H9 (cell line): ENCODE measurements around the gene CADM3. TPM values are rescaled to one million over a fixed set of nuclear protein-coding genes. Genes with fewer than 3 reads are reported as not detected.

ENCODE experiments used
- DNase-seq: peaks from one replicate; pipeline ENCODE4 v3.0.0-alpha.2; 2017
- H2AFZ ChIP-seq: one replicate; pipeline ENCODE4 v1.6.1; 2013; ENCODE audit warnings: mild to moderate bottlenecking, low read length, control low read depth, moderate library complexity
- H2AK5ac ChIP-seq: 2 replicates; pipeline ENCODE4 v1.6.1; 2013; ENCODE audit warnings: low read length, control low read depth, mixed read lengths; ENCODE audit not compliant: insufficient read length
- H2BK120ac ChIP-seq: one replicate; pipeline ENCODE4 v1.6.1; 2013; ENCODE audit warnings: low read depth, mild to moderate bottlenecking, low read length, control low read depth, inconsistent platforms; ENCODE audit not compliant: poor library complexity, severe bottlenecking
- H2BK12ac ChIP-seq: 2 replicates; pipeline ENCODE4 v1.6.1; 2013; ENCODE audit warnings: low read length, control low read depth, mixed read lengths, low read depth; ENCODE audit not compliant: insufficient read length
- H2BK15ac ChIP-seq: 2 replicates; pipeline ENCODE4 v1.6.1; 2013; ENCODE audit warnings: low read depth, low read length, control low read depth
- H2BK20ac ChIP-seq: one replicate; pipeline ENCODE4 v1.6.1; 2013; ENCODE audit warnings: low read depth, mild to moderate bottlenecking, low read length, control low read depth, inconsistent platforms; ENCODE audit not compliant: poor library complexity, severe bottlenecking
- H2BK5ac ChIP-seq: 2 replicates; pipeline ENCODE4 v1.6.1; 2013; ENCODE audit warnings: low read length, control low read depth, mixed read lengths; ENCODE audit not compliant: insufficient read length
- H3K14ac ChIP-seq: 2 replicates; pipeline ENCODE4 v1.6.1; 2013; ENCODE audit warnings: low read length, control low read depth; ENCODE audit not compliant: insufficient read depth
- H3K18ac ChIP-seq: 2 replicates; pipeline ENCODE4 v1.6.1; 2013; ENCODE audit warnings: low read depth, mild to moderate bottlenecking, mixed read lengths, low read length, control low read depth; ENCODE audit not compliant: insufficient read length
- H3K23ac ChIP-seq: 2 replicates; pipeline ENCODE4 v1.6.1; 2013; ENCODE audit warnings: low read length, control low read depth, mixed read lengths, low read depth; ENCODE audit not compliant: insufficient read length
- H3K23me2 ChIP-seq: 2 replicates; pipeline ENCODE4 v1.6.1; 2013; ENCODE audit warnings: low read depth, mild to moderate bottlenecking, mixed read lengths, low read length, control low read depth; ENCODE audit not compliant: insufficient read length, poor library complexity, severe bottlenecking
- H3K27ac ChIP-seq: 2 replicates; pipeline ENCODE4 v1.5.1; 2013; ENCODE audit warnings: low read length, control low read depth, mixed read lengths, low read depth; ENCODE audit not compliant: insufficient read length
- H3K27me3 ChIP-seq: 2 replicates; pipeline ENCODE4 v1.6.1; 2013; ENCODE audit warnings: low read length, control low read depth, inconsistent platforms; ENCODE audit not compliant: insufficient read depth
- H3K4ac ChIP-seq: 2 replicates; pipeline ENCODE4 v1.6.1; 2013; ENCODE audit warnings: low read depth, mild to moderate bottlenecking, control low read depth, inconsistent platforms, low read length, moderate library complexity
- H3K4me1 ChIP-seq: 2 replicates; pipeline ENCODE4 v1.6.1; 2013; ENCODE audit warnings: low read length, control low read depth, inconsistent platforms; ENCODE audit not compliant: insufficient read depth
- H3K4me2 ChIP-seq: 2 replicates; pipeline ENCODE4 v1.6.1; 2013; ENCODE audit warnings: low read length, control low read depth, mixed read lengths; ENCODE audit not compliant: insufficient read length, insufficient read depth
- H3K56ac ChIP-seq: 2 replicates; pipeline ENCODE4 v1.6.1; 2013; ENCODE audit warnings: low read depth, mild to moderate bottlenecking, mixed read lengths, low read length, control low read depth; ENCODE audit not compliant: insufficient read length
- H3K79me1 ChIP-seq: 2 replicates; pipeline ENCODE4 v1.6.1; 2013; ENCODE audit warnings: low read depth, mild to moderate bottlenecking, moderate library complexity, low read length, control low read depth, inconsistent platforms; ENCODE audit not compliant: insufficient read depth, poor library complexity, severe bottlenecking
- H3K79me2 ChIP-seq: 2 replicates; pipeline ENCODE4 v1.6.1; 2013; ENCODE audit warnings: low read length, control low read depth, inconsistent platforms; ENCODE audit not compliant: insufficient read depth
- H3K9ac ChIP-seq: 2 replicates; pipeline ENCODE4 v1.6.1; 2013; ENCODE audit warnings: low read length, control low read depth, mixed read lengths; ENCODE audit not compliant: insufficient read length; ENCODE audit errors: extremely low read depth
- H3K9me3 ChIP-seq: one replicate; pipeline ENCODE4 v1.6.1; 2013; ENCODE audit warnings: low read depth, low read length, inconsistent platforms; ENCODE audit not compliant: control insufficient read depth
- H3T11ph ChIP-seq: one replicate; pipeline ENCODE4 v1.6.1; 2013; ENCODE audit warnings: mild to moderate bottlenecking, low read length, control low read depth, inconsistent platforms
- H4K20me1 ChIP-seq: one replicate; pipeline ENCODE4 v1.6.1; 2013; ENCODE audit not compliant: control insufficient read depth, insufficient read length, insufficient read depth
- H4K5ac ChIP-seq: 2 replicates; pipeline ENCODE4 v1.6.1; 2013; ENCODE audit warnings: low read depth, mild to moderate bottlenecking, mixed read lengths, low read length, control low read depth; ENCODE audit not compliant: insufficient read length
- H4K8ac ChIP-seq: replicated peaks from 2 replicates; pipeline ENCODE4 v1.6.1; 2013; ENCODE audit warnings: low read length, control low read depth, mixed read lengths, low read depth; ENCODE audit not compliant: insufficient read length
- H4K91ac ChIP-seq: 2 replicates; pipeline ENCODE4 v1.6.1; 2013; ENCODE audit warnings: low read depth, mild to moderate bottlenecking, moderate library complexity, mixed read lengths, low read length, control low read depth; ENCODE audit not compliant: insufficient read length
- H3K27ac Mint-ChIP-seq, 3 experiments: 2 replicates in 2 of 3; 3 replicates in 1 of 3; pipeline ENCODE4 v1.8.0; 2020 to 2021; ENCODE audit warnings: mixed read lengths in 3 of 3, mild to moderate bottlenecking in 1 of 3, moderate library complexity in 1 of 3
- H3K27me3 Mint-ChIP-seq: 2 replicates; pipeline ENCODE4 v1.8.0; 2021; ENCODE audit warnings: low read depth, mild to moderate bottlenecking, moderate library complexity, mixed read lengths
- H3K36me3 Mint-ChIP-seq, 3 experiments: 2 replicates in 2 of 3; 3 replicates in 1 of 3; pipeline ENCODE4 v1.8.0; 2020 to 2021; ENCODE audit warnings: low read depth in 3 of 3, mixed read lengths in 3 of 3; ENCODE audit not compliant: insufficient read depth in 1 of 3
- H3K4me1 Mint-ChIP-seq, 2 experiments: 2 replicates each; pipeline ENCODE4 v1.8.0; 2020; ENCODE audit warnings: mixed read lengths in 2 of 2
- H3K4me3 Mint-ChIP-seq, 2 experiments: 2 replicates in 1 of 2; 3 replicates in 1 of 2; pipeline ENCODE4 v1.8.0; 2020 to 2021; ENCODE audit warnings: mild to moderate bottlenecking in 2 of 2, mixed read lengths in 2 of 2, moderate library complexity in 1 of 2
- H3K9me3 Mint-ChIP-seq, 2 experiments: 2 replicates in 1 of 2; 3 replicates in 1 of 2; pipeline ENCODE4 v1.8.0; 2020; ENCODE audit warnings: mild to moderate bottlenecking in 2 of 2, mixed read lengths in 2 of 2, moderate library complexity in 1 of 2
- CTCF ChIP-seq: fragments of 200-600 bp; sonication (generic); conservative IDR thresholded peaks from 3 replicates; pipeline ENCODE4 v1.8.0; 2021; ENCODE audit warnings: antibody characterized with exemption, mild to moderate bottlenecking
- WGBS: extraction: QIAGEN DNeasy Blood & Tissue Kit; methylation state at CpG from one replicate; pipeline ENCODE4 v1.1.7; 2013; ENCODE audit warnings: missing lambda C conversion rate, low lambda C conversion rate, mixed read lengths; ENCODE audit not compliant: insufficient read length; ENCODE audit errors: extremely low coverage; 5-methylcytosine and 5-hydroxymethylcytosine counted together
- total RNA-seq: library from RNA; stranded (reverse); gene quantifications from 2 replicates; pipeline ENCODE4 v1.2.1, GENCODE V29; 2021

CADM3 gene
- total RNA-seq, 1 experiment from 2014 or later: 5.6 TPM

GRCh38 chr1:159172614-159173291, 1.3 kb downstream of the CADM3 start:
- Histone ChIP-seq H2BK15ac (no peak overlapping the region), H2BK120ac (no peak overlapping the region), H4K20me1 (no peaks in the 10 kb centered on the region), H3K27ac (no peak overlapping the region), H3K56ac (no peak overlapping the region), H2BK20ac (no peak overlapping the region), H4K91ac (no peak overlapping the region), H3K79me2 (no peaks in the 10 kb centered on the region), H3K18ac (no peak overlapping the region), H3K79me1 (no peaks in the 10 kb centered on the region), H3K9ac (no peak overlapping the region), H3K23me2 (peaks cover 9% of the 10 kb centered on the region), H3K23ac (no peak overlapping the region), H3K14ac (no peak overlapping the region), H2BK12ac (no peak overlapping the region), H2AK5ac (no peak overlapping the region), H2AFZ (no peak overlapping the region), H3T11ph (no peak overlapping the region), H3K9me3 (no peaks in the 10 kb centered on the region), H3K4me2 (peak overlapping the region; percentile 95), H3K4ac (no peak overlapping the region), H2BK5ac (no peak overlapping the region), H4K8ac (no peak overlapping the region), H3K4me1 (no peaks in the 10 kb centered on the region), H4K5ac (no peak overlapping the region), H3K27me3 (no peaks in the 10 kb centered on the region)
- Mint-ChIP-seq H3K9me3 (no peaks in the 10 kb centered on the region), H3K27ac (no peak overlapping the region), H3K36me3 (no peaks in the 10 kb centered on the region), H3K4me3 (peak overlapping the region; percentile 72 to 97), H3K27me3 (peaks cover 48% of the 10 kb centered on the region), H3K4me1 (peaks cover 12 to 21% of the 10 kb centered on the region in 2 experiments)
- no peak for TF ChIP-seq CTCF
- DNase-seq: peak; percentile 65
- WGBS: no CpG with 5 or more reads among the region's 17 CpGs
